SK-N-SH treated with all-trans-retinoic acid at 6 μM for 48 hours (cell line): ENCODE results near the gene CDH4.

Experiments used
- ATAC-seq: fragments of 200-7000 bp; cut with Tn5 transposase; 3 replicates; pipeline ENCODE4 v1.9.1; 2020; ENCODE audit warnings: mild to moderate bottlenecking, moderate library complexity
- ARNTL ChIP-seq: fragments of 450-650 bp; formaldehyde crosslinking; IDR thresholded peaks from 2 replicates; pipeline ENCODE4 v1.5.0; 2020; ENCODE audit warnings: low read depth, mild to moderate bottlenecking, moderate library complexity, borderline replicate concordance
- BACH2 ChIP-seq: fragments of 250-450 bp; sonication (Bioruptor Pico); IDR thresholded peaks from 2 replicates; pipeline ENCODE4 v1.9.0; 2021; ENCODE audit warnings: mild to moderate bottlenecking, borderline replicate concordance
- CSDC2 ChIP-seq: fragments of 250-450 bp; sonication (Bioruptor Pico); IDR thresholded peaks from 2 replicates; pipeline ENCODE4 v1.5.0; 2020; ENCODE audit warnings: mild to moderate bottlenecking, moderate library complexity
- ESRRG ChIP-seq: fragments of 250-450 bp; sonication (Bioruptor Pico); IDR thresholded peaks from 2 replicates; pipeline ENCODE4 v1.6.1; 2021; ENCODE audit warnings: mild to moderate bottlenecking
- ISL1 ChIP-seq: fragments of 250-450 bp; sonication (Bioruptor Pico); IDR thresholded peaks from 2 replicates; pipeline ENCODE4 v2.1.2; 2022; ENCODE audit warnings: mild to moderate bottlenecking, moderate library complexity
- OSR1 ChIP-seq: fragments of 250-450 bp; sonication (Bioruptor Pico); IDR thresholded peaks from 2 replicates; pipeline ENCODE4 v1.8.0; 2022; ENCODE audit warnings: moderate library complexity, mild to moderate bottlenecking, inconsistent platforms
- RARB ChIP-seq: fragments of 250-450 bp; sonication (Bioruptor Pico); IDR thresholded peaks from 2 replicates; pipeline ENCODE4 v1.8.0; 2021; ENCODE audit warnings: mild to moderate bottlenecking, moderate library complexity
- TCF4 ChIP-seq: fragments of 250-450 bp; sonication (Bioruptor Pico); IDR thresholded peaks from 2 replicates; pipeline ENCODE4 v1.8.0; 2021; ENCODE audit warnings: mild to moderate bottlenecking, moderate library complexity, borderline replicate concordance
- TOX ChIP-seq: fragments of 250-450 bp; sonication (Bioruptor Pico); IDR thresholded peaks from 2 replicates; pipeline ENCODE4 v1.8.0; 2021; ENCODE audit warnings: mild to moderate bottlenecking, moderate library complexity, borderline replicate concordance
- ZFP3 ChIP-seq: fragments of 250-450 bp; sonication (Bioruptor Pico); IDR thresholded peaks from 2 replicates; pipeline ENCODE4 v1.5.0; 2020; ENCODE audit warnings: mild to moderate bottlenecking, moderate library complexity
- ZNF565 ChIP-seq: fragments of 450-650 bp; formaldehyde crosslinking; conservative IDR thresholded peaks from 2 replicates; pipeline ENCODE4 v1.5.0; 2020; ENCODE audit warnings: low read depth, mild to moderate bottlenecking, moderate library complexity
- ZNF70 ChIP-seq: fragments of 450-650 bp; formaldehyde crosslinking; IDR thresholded peaks from 2 replicates; pipeline ENCODE4 v1.5.0; 2020; ENCODE audit warnings: mild to moderate bottlenecking, moderate library complexity
- ZNF8 ChIP-seq: fragments of 450-650 bp; formaldehyde crosslinking; IDR thresholded peaks from 2 replicates; pipeline ENCODE4 v1.5.0; 2020; ENCODE audit warnings: mild to moderate bottlenecking, moderate library complexity
- TF ChIP-seq, protein P1 (sequence below): fragments of 250-450 bp; sonication (Bioruptor Pico); IDR thresholded peaks from 2 replicates; pipeline ENCODE4 v1.5.1; 2020; ENCODE audit warnings: low read depth, mild to moderate bottlenecking, moderate library complexity
- TF ChIP-seq, protein P2 (sequence below): fragments of 250-450 bp; sonication (Bioruptor Pico); IDR thresholded peaks from 2 replicates; pipeline ENCODE4 v1.5.0; 2020; ENCODE audit warnings: mild to moderate bottlenecking, moderate library complexity
- TF ChIP-seq, protein P3 (sequence below): fragments of 250-450 bp; sonication (Bioruptor Pico); IDR thresholded peaks from 2 replicates; pipeline ENCODE4 v1.8.0; 2021; ENCODE audit warnings: low read depth, mild to moderate bottlenecking, moderate library complexity, borderline replicate concordance
- TF ChIP-seq, protein P4 (sequence below): fragments of 250-450 bp; sonication (Bioruptor Pico); IDR thresholded peaks from 2 replicates; pipeline ENCODE4 v1.5.1; 2021; ENCODE audit warnings: mild to moderate bottlenecking, moderate library complexity
- TF ChIP-seq, protein P5 (sequence below): fragments of 250-450 bp; sonication (Bioruptor Pico); IDR thresholded peaks from 2 replicates; pipeline ENCODE4 v1.8.0; 2020; ENCODE audit warnings: mild to moderate bottlenecking, moderate library complexity, borderline replicate concordance

CDH4 gene

DNA sequence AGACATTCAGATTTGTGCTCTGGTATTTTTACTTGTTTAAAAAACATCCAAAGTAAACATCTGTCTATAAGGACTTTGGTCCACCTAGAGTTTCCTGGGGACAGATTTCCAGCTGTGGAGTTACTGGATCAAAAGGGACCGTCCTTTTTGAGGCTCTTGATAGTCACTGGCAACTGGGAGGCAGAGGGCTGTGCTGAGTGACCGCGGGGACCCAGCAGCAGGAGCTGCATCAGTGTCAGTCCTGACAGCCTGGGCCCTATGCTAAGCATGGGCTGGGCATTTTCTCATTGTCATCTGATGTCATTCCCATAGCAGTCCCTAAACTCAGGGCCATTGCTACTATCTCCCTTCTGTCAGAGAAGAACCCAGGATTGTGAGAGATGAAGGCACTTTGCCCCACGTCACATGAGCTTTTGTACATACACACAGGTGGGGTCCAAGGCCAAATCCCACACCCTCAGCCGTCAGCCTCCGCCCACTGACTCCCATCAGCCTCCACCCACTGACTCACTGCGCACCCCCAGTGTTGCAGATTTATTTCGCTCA is 519.8 kb downstream of the CDH4 start (continued):
- TF ChIP-seq, protein P1, sequence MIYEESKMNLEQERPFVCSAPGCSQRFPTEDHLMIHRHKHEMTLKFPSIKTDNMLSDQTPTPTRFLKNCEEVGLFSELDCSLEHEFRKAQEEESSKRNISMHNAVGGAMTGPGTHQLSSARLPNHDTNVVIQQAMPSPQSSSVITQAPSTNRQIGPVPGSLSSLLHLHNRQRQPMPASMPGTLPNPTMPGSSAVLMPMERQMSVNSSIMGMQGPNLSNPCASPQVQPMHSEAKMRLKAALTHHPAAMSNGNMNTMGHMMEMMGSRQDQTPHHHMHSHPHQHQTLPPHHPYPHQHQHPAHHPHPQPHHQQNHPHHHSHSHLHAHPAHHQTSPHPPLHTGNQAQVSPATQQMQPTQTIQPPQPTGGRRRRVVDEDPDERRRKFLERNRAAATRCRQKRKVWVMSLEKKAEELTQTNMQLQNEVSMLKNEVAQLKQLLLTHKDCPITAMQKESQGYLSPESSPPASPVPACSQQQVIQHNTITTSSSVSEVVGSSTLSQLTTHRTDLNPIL (CRISPR knock-in tag), result no peak
- TF ChIP-seq ZNF70, result no peak
- no peak for TF ChIP-seq ZNF8 (CRISPR knock-in tag)

DNA sequence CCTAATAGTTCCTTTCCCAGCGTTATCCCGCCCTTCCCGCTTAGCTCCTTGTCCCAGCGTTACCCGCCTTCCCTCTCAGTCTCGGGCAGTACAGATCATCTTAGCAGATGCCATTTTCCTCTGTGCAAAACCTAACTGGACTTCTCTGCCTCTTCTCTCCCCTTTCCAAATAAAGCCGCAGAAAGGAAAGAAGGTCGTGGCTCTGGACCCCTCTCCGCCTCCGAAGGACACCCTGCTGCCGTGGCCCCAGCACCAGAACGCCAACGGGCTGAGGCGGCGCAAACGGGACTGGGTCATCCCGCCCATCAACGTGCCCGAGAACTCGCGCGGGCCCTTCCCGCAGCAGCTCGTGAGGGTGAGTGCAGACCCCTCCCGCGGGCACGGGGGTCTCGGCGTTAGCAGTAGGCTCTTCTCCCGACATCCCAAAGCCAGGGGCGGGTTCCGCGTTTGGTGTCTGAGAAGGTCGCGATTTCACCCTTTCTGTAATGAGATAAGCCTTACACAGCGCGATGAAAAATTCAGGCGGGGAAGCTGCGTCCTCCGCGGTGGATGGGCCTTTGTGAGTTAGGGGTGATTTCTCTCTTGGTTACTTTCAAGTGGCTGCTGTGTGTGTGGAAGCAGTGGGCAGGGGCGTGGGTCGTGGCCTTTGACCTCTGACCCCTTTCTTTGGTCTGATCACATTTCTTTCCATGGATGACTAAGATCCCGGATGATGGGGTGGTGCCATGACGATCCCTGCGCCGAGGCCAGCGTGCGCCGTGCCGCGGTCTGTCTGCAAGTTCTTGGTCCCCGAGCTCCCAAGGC is 521.0 kb downstream of the CDH4 start:
- no peak for TF ChIP-seq ISL1 (CRISPR knock-in tag)
- TF ChIP-seq, protein P2, sequence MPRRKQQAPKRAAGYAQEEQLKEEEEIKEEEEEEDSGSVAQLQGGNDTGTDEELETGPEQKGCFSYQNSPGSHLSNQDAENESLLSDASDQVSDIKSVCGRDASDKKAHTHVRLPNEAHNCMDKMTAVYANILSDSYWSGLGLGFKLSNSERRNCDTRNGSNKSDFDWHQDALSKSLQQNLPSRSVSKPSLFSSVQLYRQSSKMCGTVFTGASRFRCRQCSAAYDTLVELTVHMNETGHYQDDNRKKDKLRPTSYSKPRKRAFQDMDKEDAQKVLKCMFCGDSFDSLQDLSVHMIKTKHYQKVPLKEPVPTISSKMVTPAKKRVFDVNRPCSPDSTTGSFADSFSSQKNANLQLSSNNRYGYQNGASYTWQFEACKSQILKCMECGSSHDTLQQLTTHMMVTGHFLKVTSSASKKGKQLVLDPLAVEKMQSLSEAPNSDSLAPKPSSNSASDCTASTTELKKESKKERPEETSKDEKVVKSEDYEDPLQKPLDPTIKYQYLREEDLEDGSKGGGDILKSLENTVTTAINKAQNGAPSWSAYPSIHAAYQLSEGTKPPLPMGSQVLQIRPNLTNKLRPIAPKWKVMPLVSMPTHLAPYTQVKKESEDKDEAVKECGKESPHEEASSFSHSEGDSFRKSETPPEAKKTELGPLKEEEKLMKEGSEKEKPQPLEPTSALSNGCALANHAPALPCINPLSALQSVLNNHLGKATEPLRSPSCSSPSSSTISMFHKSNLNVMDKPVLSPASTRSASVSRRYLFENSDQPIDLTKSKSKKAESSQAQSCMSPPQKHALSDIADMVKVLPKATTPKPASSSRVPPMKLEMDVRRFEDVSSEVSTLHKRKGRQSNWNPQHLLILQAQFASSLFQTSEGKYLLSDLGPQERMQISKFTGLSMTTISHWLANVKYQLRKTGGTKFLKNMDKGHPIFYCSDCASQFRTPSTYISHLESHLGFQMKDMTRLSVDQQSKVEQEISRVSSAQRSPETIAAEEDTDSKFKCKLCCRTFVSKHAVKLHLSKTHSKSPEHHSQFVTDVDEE (CRISPR knock-in tag), result no peak
- TF ChIP-seq CSDC2 (CRISPR knock-in tag), result no peak
- TF ChIP-seq, protein P3, sequence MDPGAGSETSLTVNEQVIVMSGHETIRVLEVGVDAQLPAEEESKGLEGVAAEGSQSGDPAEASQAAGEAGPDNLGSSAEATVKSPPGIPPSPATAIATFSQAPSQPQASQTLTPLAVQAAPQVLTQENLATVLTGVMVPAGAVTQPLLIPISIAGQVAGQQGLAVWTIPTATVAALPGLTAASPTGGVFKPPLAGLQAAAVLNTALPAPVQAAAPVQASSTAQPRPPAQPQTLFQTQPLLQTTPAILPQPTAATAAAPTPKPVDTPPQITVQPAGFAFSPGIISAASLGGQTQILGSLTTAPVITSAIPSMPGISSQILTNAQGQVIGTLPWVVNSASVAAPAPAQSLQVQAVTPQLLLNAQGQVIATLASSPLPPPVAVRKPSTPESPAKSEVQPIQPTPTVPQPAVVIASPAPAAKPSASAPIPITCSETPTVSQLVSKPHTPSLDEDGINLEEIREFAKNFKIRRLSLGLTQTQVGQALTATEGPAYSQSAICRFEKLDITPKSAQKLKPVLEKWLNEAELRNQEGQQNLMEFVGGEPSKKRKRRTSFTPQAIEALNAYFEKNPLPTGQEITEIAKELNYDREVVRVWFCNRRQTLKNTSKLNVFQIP, result no peak
- no peak for TF ChIP-seq RARB (CRISPR knock-in tag)
- no peak for TF ChIP-seq ZNF8 (CRISPR knock-in tag)
- no peak for TF ChIP-seq TCF4 (CRISPR knock-in tag)
- TF ChIP-seq ZFP3 (CRISPR knock-in tag), result no peak
- no peak for TF ChIP-seq ZNF70
- no peak for TF ChIP-seq ZNF565 (CRISPR knock-in tag)
- TF ChIP-seq TOX (CRISPR knock-in tag), result no peak
- no peak for TF ChIP-seq ARNTL
- TF ChIP-seq OSR1 (CRISPR knock-in tag), result no peak
- no peak for TF ChIP-seq BACH2
- no peak for TF ChIP-seq ESRRG
- no peak for ATAC-seq

DNA sequence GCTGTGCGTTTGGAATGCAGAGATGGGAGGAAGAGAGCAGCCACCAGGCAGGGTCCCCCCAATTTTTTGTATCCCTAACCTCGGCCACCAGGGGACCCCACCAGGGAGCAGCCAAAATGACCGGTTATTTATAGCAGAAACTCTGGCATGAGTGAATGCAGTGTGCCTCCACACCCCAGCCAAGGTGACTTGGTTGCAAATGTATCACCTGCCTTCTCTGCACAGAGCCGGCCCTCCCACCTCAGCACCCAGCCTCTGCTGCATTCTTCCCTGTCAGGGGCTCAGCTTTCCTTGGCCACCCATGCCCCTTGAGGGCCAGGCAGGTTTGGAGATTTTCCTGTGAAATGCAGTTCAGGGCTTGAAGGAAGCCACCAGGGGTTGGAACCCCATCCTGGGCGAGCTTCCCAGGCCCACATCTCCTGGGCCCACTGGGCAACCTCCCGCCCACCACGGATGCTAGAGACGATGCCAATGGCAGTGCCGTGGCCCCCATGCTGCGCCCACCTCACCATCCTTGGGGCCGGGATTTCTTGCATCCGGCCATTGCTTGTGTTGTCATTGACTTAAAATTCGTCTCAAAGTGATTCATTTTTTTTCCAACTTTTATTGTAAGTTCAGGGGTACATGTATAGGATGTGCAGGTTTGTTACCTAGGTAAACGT is 522.0 kb downstream of the CDH4 start:
- ATAC-seq, result no peak
- TF ChIP-seq TCF4 (CRISPR knock-in tag) (no peak), ZFP3 (CRISPR knock-in tag) (no peak), ARNTL (no peak), ZNF565 (CRISPR knock-in tag) (no peak), CSDC2 (CRISPR knock-in tag) (no peak), TOX (CRISPR knock-in tag) (no peak), ZNF8 (CRISPR knock-in tag) (no peak), OSR1 (CRISPR knock-in tag) (no peak), RARB (CRISPR knock-in tag) (no peak), ISL1 (CRISPR knock-in tag) (no peak), ESRRG (no peak)
- TF ChIP-seq, protein P4, sequence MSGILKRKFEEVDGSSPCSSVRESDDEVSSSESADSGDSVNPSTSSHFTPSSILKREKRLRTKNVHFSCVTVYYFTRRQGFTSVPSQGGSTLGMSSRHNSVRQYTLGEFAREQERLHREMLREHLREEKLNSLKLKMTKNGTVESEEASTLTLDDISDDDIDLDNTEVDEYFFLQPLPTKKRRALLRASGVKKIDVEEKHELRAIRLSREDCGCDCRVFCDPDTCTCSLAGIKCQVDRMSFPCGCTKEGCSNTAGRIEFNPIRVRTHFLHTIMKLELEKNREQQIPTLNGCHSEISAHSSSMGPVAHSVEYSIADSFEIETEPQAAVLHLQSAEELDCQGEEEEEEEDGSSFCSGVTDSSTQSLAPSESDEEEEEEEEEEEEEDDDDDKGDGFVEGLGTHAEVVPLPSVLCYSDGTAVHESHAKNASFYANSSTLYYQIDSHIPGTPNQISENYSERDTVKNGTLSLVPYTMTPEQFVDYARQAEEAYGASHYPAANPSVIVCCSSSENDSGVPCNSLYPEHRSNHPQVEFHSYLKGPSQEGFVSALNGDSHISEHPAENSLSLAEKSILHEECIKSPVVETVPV (CRISPR knock-in tag), result no peak
- TF ChIP-seq, protein P3, result no peak
- TF ChIP-seq, protein P5, sequence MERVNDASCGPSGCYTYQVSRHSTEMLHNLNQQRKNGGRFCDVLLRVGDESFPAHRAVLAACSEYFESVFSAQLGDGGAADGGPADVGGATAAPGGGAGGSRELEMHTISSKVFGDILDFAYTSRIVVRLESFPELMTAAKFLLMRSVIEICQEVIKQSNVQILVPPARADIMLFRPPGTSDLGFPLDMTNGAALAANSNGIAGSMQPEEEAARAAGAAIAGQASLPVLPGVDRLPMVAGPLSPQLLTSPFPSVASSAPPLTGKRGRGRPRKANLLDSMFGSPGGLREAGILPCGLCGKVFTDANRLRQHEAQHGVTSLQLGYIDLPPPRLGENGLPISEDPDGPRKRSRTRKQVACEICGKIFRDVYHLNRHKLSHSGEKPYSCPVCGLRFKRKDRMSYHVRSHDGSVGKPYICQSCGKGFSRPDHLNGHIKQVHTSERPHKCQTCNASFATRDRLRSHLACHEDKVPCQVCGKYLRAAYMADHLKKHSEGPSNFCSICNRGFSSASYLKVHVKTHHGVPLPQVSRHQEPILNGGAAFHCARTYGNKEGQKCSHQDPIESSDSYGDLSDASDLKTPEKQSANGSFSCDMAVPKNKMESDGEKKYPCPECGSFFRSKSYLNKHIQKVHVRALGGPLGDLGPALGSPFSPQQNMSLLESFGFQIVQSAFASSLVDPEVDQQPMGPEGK (CRISPR knock-in tag), result no peak
- TF ChIP-seq, protein P2 (CRISPR knock-in tag), result no peak
- TF ChIP-seq, protein P1 (CRISPR knock-in tag), result no peak
